Stimulated activated CD4-positive, alpha-beta T cell treated with anti-CD3 and anti-CD28 coated beads, Interleukin-4, amount 100 ng/mL, for 4 hours (primary cell): Measurements from ENCODE around the gene CGB2.

Experiments used
- DNase-seq, 2 experiments: peaks; one replicate each; pipeline ENCODE4 v3.0.0-alpha.2; 2020

CGB2 gene

DNA sequence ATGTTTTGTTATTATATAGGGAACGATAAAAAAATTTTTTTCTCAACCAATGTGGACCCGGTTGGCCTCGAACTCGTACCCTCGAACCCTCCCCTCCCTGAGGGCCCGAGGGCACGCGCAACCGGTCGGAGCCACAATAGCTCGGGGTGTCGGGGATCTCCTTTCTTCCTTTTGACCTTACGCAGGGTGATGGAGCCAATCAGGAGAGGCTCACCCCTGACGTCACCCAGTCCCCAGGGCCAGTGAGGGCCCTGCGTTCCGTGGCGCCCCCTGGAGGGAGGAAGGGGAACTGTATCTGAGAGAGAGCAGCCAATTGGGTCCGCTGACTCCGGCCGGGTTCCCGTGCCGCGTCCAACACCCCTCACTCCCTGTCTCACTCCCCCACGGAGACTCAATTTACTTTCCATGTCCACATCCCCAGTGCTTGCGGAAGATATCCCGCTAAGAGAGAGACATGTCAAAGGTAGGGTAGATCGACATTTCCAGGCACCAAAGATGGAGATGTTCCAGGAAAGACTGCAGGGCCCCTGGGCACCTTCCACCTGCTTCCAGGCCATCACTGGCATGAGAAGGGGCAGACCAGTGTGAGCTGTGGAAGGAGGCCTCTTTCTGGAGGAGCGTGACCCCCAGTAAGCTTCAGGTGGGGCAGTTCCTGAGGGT is at the start of gene CGB2:
TSS of gene CGB2 (plus strand) at position 249 of the 660 bp plus-strand sequence. CDS start at position 455, 206 bp downstream.
- DNase-seq: peak; percentile 37 to 38

DNA sequence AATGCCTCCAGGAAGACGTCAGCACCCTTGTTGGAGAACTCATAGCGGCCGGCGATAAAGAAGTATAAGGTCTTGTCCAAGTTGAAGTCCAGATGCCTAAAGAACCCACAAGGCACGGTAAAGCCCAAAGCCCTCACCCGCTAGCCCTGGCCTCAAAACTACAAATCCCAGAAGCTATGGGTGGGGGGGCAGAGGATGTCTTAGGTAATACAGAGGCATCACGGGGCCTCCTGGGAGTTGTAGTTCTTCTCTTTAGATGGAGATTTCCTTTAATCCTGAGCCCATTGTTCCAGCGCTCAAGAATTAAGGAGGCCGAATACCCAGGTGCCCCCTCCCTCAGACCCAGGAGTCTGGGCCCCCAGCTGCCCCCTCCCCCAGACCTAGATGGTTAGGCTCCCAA is 49.4 kb upstream of the CGB2 start:
- DNase-seq: no peak

DNA sequence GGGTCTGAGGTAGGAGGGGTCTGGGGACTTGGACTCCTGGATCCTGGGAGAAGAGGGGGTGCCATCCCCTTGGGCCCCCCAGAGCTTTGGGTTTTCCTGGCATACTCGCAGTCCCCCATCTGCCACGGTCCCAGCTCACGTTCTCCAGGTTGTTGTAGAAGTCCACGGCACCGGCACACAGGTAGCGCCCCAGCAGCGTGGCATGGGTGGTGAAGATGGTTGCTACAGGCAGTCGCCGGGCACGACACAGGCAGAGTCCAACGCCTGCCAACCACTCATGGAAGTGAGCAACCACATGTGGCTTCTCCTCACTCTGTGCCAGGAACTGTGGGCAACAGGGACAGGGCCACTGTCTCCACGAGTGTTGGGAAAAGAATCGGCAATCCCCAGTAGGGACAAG is 46.0 kb upstream of the CGB2 start:
- DNase-seq: no peak

DNA sequence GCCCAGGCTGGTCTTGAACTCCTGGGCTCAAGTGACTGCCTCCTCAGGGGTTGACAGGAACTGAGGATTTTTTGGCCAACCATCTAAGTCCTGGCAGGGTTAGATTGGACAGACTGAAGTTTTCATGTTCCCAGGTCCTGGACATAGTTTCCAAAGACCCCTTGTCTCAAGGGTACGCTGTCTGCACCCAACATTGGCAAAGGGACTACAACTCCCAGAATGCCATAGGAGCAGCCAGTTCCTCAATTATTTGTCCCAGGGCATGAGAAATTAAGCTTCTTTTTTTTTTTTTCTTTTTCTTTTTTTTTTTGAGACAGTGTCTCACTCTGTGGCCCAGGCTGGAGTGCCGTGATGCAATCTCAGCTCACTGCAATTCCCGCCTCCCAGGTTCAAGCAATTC is 45.5 kb upstream of the CGB2 start:
- no peak for DNase-seq

DNA sequence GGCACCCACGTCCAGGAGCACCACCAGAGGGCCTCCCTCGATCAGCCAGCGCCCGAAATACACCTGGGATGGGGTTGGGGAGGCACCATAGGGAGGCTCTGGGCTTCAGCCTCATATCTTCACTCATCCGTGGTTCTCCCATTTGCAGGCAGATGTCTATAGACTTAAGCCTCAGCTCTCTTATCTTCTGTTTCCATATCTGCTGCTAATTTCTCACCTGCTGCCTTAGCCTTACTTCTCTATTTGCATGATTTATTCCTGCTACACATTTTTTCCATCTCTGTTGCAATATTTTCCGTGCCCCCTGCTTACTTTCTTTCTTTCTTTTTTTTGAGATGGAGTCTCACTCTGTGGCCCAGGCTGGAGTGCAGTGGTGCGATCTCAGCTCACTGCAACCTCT is 44.4 kb upstream of the CGB2 start:
- no peak for DNase-seq

DNA sequence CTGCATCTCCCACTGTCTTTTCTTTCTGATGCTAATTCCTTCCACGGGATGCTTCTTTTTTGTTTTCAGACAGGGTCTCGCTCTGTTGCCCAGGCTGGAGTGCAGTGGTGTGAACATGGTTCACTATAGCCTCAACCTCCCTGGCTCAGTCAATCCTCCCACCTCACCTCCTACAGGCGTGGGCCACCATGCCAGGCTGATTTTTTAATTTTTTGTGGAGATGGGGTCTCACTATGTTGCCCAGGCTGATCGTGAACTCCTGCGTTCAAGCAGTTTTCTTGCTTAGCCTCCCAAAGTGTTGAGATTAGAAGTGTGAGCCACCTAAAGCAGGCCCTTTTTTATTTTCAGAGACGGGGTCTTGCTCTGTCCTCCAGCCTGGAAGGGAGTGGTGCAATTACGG is 43.4 kb upstream of the CGB2 start:
- no peak for DNase-seq

DNA sequence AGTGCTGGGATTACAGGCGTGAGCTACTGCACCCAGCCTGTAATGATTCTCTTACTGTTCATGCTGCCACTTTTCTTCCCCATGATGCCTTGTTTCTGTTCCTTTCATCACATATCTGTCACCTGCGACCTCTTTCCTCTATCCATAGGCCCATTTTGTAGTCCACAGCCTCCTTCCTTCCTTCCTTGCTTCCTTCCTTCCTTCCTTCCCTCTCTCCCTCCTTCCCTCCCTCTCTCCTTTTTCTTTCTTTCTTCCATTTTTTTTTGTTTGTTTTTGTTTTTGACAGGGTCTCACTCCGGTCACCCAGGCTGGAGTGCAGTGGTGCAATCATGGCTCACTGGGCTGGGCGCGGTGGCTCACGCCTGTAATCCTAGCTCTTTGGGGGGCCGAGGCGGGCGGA is 42.8 kb upstream of the CGB2 start:
- DNase-seq: no peak

DNA sequence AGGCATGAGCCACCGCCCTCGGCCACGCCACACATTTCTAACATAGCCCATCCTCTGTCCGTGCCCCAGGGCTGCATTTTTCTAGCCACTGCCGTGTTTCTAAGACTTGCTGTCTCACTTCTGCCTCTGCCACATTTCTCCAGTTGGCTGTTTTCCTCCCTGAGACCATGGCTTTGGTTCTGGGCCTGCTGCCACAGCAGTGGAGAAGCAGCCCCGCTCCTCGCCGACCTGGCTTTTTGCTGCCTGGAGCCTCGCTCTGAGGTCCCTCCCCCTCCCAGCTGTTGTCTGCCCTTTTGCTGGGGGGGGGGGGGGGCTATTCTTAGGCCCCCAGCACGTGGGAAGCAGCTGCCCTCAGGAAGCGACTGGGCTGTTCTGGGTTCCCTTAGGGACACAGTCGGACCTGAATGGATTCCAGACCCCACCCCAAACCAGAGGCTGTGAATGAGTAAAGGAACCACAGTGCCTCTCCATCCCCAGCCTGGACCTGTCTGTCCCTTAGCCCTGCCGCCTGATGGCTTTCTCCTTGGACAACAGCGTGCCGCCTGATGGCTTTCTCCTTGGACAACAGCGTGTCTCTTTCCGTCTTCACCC is 41.9 kb upstream of the CGB2 start:
- no peak for DNase-seq

DNA sequence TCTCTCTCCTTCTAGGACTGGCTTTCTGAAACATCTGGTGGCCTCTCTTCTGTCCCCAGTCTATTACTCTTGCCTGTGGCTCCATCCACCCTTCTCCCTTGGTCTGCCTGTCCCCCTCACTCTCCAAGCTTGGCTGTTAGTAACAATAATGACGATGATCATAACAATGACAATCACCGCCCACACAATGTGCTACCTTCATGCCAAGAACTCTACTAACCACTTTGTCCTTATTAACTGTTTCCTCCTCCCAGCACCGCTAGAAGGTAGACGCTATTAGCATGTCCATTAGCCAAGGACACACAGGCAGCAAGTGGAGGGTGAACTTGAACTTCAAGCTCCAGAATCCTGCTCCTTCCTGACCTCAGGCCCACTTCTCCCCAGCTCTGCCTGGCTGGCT is 41.3 kb upstream of the CGB2 start:
- no peak for DNase-seq

DNA sequence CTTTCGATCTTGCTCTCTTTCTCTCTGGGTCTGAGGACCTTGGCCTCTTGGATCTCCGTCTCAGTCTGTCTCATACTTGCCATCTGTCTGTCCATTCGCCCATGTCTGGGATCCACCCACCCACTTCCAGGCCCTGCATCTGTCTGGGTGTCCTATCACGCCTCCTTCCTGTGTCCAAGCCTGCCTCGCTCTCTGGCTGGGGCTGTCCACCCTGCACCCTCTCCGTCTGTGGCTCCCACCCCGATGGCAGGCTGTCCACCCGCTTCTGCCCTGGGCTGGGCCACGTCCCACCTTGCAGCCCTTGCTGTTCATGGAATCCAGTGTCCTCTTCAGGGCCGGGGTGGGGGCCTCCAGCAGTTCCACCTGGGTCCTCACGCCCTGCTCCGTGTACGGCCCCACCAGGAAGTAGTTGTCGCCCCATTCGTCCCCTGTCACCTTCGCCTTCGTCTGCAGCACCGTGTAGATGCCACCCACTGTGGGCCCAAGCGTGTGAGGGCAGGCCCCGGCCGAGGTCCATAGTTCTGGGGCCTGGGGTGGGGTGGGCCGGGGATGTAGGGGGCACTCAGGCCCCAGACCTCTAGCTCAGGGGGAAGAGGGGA is 40.6 kb upstream of the CGB2 start:
- no peak for DNase-seq

DNA sequence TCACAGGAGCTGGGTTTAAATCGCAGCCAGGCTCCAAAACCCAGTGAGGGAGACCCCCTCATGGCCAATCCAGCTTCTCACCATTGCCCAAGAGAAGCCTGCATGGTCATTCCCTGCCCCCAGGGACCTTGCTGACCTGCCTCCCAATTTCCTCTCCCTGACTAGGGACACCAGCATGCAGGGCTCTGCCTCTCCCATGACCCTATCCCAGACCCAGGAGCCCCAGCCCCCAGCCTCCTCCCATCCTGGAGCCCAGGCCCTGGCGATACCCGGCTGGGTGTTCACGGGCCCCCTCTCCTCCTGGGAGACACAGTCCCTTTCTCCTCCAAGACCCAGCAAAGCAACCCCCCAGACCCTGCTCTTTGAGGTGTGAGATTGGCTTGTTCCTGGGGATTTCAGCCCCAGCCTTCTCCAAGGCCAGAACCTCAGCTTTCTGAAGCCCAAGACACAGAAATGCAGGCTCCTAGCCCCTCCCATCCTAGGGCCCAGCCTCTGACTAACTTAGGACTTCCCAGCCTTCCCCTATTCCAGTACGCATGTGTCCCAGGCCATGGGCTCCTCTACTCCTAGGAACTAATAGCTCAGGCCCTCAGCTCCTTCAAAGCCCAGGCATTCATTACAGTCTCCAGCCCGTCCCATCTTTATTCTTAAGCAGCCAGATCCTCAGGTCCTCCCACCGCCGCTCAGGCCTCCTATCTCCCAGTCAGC is 39.7 kb upstream of the CGB2 start:
- DNase-seq: no peak

DNA sequence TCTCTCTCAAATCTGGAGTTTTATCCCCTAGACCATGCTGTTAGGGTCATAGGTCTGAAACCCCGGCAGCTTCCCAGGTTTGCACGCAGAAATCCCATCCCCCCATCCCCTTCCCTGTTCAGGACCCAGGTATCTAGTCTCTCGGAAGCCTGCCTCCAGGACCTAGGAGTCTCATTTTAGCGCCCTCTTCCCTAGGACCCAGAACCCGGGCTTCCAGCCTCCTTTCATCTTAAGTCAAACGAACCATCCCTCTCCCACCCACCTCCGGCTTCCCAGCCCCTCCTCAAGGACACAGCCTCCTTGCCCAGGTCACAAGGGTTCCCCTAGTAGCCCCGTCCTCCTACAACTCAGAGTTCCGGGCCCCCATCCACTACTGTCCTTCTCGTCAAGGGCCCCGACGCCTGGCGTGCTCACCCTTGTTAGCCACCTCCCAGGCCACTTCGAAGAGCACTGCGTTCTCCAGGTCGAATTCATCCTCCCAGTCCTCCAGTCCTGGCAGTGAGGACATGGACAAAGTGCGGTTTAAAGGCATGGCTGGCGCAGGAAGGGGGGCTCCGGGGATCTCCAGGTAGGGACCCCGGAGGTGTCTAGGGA is 39.0 kb upstream of the CGB2 start:
- no peak for DNase-seq

DNA sequence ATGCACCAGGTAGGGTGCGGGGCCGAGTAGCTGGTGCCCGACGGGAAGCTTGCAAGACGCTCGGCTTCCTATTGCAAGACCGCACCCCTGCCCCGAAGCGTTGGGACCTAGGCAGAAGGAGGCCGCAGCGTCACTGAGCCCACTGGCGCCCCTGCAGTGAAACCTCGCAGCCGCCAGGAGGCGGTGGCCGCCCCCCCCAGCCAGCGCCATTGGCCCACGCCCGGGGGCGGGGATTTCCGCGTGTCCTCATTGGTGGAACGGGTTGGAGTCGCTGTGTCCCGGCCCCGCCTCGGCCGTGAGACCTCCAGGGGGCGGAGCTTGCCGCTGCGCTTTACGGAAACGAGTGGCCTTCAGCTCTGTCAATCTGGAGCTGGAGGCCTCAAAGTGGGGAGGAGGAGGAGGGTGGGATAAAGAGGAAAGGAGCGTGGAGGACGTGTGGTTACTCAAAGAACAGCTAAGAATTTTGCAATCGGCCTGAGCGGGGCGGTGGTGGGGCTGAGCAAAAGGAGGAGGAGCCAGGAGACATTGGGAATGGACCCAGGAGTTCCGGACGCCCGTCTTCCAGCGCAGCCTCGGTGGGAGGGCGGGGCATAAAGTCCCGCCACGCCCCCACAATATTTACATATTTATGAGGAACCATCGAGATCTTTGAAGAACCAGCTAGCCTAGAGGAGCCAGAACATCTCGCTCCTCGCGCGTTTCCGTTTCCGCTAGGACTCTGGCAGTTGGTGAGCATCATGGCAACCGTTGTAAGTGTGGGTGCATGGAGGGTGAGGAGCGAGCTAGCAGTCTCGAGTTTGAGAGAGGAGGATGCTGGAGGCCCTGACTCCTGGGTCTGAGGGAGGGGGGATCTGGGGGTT is 38.3 kb upstream of the CGB2 start, which contains the start of the genes GYS1 and RUVBL2:
TSS of gene GYS1 (minus strand) at position 135 of the 860 bp plus-strand sequence. CDS start 197 bp downstream, outside the sequence.
TSS of gene RUVBL2 (plus strand) at position 713 of the 860 bp plus-strand sequence. CDS start at position 738, 25 bp downstream.
- peak; percentile 99 for DNase-seq

DNA sequence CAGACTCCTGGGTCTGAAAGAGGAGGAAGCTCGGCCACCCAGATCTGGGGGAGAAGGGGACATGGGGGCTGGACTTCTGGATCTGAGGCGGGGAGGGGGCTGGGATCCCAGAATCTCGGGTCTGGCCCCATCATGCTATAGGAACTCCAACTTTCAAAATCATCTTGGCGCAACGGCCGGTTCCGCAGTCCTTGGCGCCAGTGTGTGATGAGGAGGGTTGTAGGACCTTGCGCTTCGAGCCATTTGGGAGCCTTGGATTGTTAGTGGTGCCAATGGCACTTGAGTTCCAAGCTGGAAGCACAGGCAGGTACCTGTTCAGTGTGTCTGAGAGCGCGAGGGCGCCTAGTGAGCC is 37.7 kb upstream of the CGB2 start:
- DNase-seq: no peak

DNA sequence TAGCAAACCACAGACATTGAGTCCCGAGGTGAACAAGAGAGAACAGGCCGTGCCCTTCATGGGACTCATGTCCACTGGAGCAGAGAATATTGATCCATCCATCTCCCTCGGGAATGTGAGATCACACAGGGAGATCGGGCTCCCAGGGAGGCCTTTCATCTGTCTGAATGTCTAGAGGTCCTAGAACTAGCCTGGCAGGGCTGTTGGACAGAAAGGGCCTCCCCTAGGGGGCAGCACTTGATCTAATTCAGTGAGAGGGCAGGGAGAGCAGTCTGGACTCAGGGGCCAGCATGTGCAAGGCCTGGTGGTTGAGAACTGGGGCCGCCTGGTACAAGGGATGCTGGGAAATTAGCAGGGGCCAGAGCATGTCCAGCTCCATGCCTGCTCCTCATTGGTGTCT is 33.7 kb upstream of the CGB2 start:
- DNase-seq: peak; percentile 21 to 48

DNA sequence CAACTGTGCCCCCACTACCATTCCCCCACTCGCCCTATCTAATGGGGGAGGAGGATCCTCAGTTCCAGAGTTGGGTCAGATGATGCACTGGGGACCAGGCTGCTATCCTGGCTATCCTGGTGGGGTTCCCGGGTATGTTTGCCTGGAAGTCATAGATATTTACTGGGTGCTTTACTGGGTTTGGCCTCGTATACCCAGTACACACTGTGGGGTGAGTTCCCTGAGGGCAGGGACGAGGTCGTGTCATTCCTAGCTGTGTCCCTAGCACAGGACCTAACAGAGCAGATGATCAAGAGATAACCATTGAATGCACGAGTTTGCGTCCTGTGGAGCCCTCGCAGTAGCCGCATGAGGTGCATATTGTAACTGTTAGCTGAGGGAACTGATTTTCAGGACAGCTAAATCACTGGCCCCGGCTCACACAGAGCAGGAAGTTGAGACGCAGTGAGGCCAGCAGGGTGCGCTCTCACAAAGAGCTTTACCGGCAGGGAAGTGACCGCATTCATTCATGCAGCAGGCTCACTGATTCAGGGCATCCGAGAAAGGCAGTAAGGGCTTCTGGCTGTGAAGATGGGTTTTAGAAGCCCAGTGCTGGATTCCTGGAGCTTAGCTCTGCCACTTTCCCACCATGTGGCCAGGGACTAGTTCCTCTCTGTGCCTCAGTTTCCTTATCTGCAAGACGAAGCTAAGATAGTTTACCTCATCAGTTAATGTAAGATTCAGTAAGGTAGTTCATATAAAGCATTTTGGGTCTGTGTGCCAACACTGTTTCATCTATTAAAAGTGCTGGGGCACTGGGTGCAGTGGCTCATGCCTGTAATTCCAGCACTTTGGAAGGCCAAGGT is 32.0 kb upstream of the CGB2 start:
- DNase-seq: peak; percentile 54 to 56

DNA sequence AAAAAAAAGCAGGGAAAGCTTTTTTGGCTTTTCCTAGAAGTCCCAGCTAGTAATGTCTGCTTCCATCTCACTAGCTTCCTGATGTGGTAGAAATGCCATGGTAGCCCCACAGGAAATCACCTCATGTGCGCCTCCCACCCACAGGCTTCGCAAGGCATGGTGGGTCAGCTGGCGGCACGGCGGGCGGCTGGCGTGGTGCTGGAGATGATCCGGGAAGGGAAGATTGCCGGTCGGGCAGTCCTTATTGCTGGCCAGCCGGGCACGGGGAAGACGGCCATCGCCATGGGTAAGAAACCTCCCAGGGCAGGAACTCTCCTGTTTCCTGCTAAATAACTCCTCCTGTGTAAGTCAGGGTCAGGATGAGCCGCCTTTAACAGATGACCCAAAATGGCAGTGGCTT is 27.6 kb upstream of the CGB2 start:
- DNase-seq: no peak

DNA sequence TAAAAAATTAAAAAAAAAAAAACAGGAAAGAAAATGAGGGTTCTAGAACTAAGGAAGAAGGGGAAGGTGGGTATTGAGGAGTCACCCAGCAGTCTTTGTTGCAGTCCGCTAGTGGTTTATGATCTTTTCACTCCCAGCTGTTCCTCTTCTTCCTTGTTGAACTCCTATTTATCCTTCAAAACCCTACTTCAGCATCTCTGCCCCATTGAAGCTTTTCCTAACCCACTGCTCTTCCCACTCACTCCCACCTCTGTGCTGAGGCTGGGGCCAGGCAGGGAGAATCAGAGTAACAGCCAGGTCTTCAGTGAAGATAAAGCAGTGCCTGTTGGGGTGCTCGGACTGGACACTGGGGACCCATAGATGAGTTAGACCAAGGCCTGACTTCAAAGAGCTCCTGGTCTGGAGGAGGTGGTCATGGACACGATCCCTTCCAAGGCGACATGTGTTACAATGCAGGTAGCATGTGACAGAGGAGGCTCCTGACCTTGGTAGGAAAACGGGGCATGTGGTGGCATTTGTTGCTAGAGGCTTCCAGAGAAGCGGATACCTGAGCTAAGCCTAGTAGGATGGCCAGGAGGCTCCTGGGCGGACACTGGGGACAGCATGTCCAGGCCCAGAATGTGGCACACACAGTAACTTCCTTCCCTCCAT is 26.6 kb upstream of the CGB2 start:
- no peak for DNase-seq

DNA sequence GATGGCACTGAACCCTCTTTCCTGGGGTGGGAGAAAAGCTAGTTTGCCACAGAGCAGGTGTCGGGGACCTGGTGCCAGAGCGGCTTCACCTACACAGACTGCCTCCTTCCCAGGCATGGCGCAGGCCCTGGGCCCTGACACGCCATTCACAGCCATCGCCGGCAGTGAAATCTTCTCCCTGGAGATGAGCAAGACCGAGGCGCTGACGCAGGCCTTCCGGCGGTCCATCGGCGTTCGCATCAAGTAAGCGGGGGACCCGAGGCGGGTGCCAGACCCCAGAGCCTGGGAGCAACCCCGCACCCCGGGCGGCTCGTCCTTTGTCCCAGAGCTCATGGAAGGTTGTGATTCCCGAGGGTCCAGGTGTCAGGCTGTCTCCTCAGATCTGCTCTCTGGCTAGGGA is 24.8 kb upstream of the CGB2 start:
- DNase-seq: no peak

DNA sequence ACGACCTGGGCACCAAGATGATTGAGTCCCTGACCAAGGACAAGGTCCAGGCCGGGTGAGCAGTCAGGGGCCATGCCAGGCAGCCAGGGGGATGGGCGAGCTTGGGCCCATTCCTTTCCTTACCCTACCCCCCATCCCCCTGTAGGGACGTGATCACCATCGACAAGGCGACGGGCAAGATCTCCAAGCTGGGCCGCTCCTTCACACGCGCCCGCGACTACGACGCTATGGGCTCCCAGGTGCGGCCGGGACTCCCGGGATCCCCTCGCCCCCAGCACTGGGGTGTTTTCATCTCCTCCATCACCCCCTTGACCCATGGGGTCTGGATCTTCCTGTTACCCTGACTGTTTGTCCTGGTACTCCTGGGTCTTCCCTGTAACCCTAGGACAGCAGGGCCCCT is 21.9 kb upstream of the CGB2 start:
- no peak for DNase-seq

DNA sequence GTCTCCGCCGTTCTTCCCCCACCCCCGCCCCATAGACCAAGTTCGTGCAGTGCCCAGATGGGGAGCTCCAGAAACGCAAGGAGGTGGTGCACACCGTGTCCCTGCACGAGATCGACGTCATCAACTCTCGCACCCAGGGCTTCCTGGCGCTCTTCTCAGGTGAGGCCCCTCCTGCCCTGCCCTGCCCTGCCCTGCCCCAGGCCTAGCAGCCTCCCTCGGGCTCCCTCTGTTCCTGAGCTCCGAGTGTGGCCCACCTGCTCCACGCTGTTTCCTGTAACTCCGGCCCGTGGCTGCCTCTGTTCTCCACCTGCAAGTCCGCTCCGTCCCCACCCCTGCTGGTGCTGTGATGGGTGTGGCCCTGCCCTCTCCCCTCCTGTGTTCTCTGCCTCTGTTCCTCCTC is 21.2 kb upstream of the CGB2 start:
- no peak for DNase-seq
